ENCODE data around the gene RNF224. TPM values are rescaled to one million over a fixed set of nuclear protein-coding genes. Genes with fewer than 3 reads are reported as not detected.
"Not testable (repeated sequence)": the region's sequence is repeated elsewhere in the genome, so short reads cannot be mapped to it uniquely, and the experiment has no call there.

The RNF224 gene
- total RNA-seq, 1 experiment from 2014 or later, result 0.37 TPM

DNA sequence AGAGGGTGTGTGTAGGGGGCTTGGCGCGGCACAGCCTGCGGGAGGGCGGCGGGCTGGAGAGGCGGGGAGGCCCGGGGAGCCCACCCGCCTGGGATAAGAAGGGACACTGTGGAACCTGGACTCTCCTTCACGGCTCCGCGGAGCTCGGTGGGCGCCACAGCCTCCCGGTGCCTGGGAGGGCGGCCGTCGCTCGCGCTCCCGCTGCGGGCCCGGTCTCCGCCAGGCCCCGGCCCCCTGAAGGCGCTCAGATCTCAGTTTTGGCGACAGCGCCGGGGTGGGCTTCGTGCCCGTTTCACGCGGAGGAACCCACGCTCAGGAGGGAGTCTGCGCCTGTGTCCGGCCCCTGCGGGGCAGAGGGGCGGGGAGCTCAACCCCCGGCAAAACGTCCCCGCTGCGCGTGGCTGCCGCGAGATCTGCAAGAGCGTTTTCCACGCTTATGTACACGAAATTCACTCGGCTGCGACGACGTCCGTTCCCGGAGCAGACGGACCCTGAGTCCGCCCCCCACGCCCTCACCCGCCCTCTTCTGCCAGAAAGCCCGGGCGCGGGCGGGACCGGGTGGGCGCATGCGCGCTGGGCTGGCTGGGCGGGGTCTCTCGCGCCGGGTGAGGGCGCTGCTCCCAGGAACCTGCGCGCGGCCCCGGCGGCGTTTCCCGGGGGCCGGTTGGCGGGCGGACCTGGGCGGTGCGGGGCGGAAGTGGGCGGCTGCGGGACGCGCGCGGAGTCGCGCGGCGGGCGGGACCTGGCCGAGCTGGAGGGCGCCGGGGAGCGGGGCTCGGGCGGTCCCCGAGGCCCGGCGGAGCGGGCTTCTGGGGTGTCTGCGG lies 27.5 kb downstream of the RNF224 start, which contains the start of gene NELFB:
NELFB (plus strand) TSS at position 704 of the 824 bp plus-strand sequence.
- H3K9ac ChIP-seq (ENCODE audit: low read length), result peak within 1 kb of the TSS; percentile 95
- peaks cover 50% of the 10 kb centered on the region for H3K4me1 ChIP-seq (ENCODE audit: low read length)
- peak within 1 kb of the TSS; percentile 54 for H3K27ac ChIP-seq (ENCODE audit: low read length)
- no peaks in the 10 kb centered on the region for H3K27me3 ChIP-seq (ENCODE audit: low read length)
- H2AFZ ChIP-seq (ENCODE audit: low read length), result no peak within 1 kb of the TSS; the same call in 1 of the 2 replicates
- H3K79me2 ChIP-seq (ENCODE audit: low read length), result peaks cover 19% of the 10 kb centered on the region
- H3K9me3 ChIP-seq (ENCODE audit: low read length), result no peaks in the 10 kb centered on the region
- peak within 1 kb of the TSS; percentile 92 for H3K4me2 ChIP-seq (ENCODE audit: low read depth, low read length, poor library complexity, severe bottlenecking)
- H3K4me3 ChIP-seq (ENCODE audit: low read length), result peak within 1 kb of the TSS; percentile 99
- no peaks in the 10 kb centered on the region for H3K9me2 ChIP-seq (replicated peaks; ENCODE audit: insufficient read depth, low read length)
- DNase-seq, result peak; percentile 97
- H4K20me1 ChIP-seq (ENCODE audit: insufficient read depth, low read depth, low read length), result peaks cover 14% of the 10 kb centered on the region; the same call in 1 of the 2 replicates
- peaks cover 16% of the 10 kb centered on the region for H3K36me3 ChIP-seq (ENCODE audit: insufficient read depth, low read length)

DNA sequence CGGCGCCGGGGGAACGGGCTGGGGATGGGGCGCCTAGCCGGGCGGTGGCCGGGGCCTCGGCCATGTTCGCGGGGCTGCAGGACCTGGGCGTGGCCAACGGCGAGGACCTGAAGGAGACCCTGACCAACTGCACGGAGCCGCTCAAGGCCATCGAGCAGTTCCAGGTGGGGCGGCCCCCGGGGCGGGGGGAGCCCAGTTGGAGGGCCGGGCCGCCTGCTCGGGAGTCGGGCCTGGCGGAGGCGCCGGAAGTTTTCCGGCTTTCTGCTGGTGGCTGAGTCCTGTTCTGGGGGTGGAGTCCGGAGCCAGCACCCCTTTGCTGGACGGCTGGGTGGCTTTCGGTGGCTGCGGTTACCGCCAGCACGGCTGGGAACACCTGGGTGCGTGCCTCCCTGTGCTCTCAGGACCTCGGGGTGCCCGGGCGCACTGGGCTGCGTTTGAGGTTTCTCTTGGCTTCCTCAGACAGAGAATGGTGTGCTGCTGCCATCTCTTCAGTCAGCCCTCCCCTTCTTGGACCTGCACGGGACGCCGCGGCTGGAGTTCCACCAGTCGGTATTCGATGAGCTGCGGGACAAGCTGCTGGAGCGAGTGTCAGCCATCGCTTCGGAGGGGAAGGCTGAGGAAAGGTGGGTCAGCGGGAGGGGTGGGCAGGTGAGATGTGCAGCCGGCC lies 28.3 kb downstream of the RNF224 start:
- Histone ChIP-seq H3K4me3 (ENCODE audit: low read length) (peak overlapping the region; percentile 99), H3K27ac (ENCODE audit: low read length) (peak overlapping the region; percentile 54), H3K9me3 (ENCODE audit: low read length) (no peaks in the 10 kb centered on the region), H3K79me2 (ENCODE audit: low read length) (peaks cover 19% of the 10 kb centered on the region), H3K36me3 (ENCODE audit: insufficient read depth, low read length) (peaks cover 16% of the 10 kb centered on the region), H3K4me2 (ENCODE audit: low read depth, low read length, poor library complexity, severe bottlenecking) (peak overlapping the region; percentile 75), H2AFZ (ENCODE audit: low read length) (no peak overlapping the region), H3K27me3 (ENCODE audit: low read length) (no peaks in the 10 kb centered on the region), H4K20me1 (ENCODE audit: insufficient read depth, low read depth, low read length) (peaks cover 14% of the 10 kb centered on the region; the same call in 1 of the 2 replicates), H3K4me1 (ENCODE audit: low read length) (peaks cover 50% of the 10 kb centered on the region), H3K9me2 (replicated peaks; ENCODE audit: insufficient read depth, low read length) (no peaks in the 10 kb centered on the region), H3K9ac (ENCODE audit: low read length) (peak overlapping the region; percentile 95)
- DNase-seq, result peak; percentile 69

DNA sequence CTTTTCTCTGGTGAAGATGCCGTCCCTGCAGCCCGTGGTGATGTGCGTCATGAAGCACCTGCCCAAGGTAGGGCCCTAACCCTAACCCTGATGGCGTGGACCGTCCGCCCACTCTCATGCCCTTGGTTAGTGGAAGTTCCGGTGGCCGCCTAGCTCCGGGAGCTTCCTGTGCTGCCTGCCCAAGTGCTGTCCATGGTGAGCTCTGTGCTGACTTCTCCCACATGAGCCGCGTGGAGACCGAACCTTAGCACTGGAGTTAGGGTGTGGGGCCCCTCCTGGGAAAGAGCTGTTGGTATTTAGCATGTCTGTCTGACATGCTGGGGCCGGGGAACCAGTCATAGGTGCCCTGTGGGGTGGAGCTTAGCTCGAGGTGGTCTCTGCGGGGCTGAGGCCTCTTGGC lies 29.1 kb downstream of the RNF224 start:
- Histone ChIP-seq H3K4me3 (ENCODE audit: low read length) (peak overlapping the region; percentile 99), H3K9me3 (ENCODE audit: low read length) (no peaks in the 10 kb centered on the region), H3K9me2 (replicated peaks; ENCODE audit: insufficient read depth, low read length) (no peaks in the 10 kb centered on the region), H3K4me1 (ENCODE audit: low read length) (peaks cover 50% of the 10 kb centered on the region), H4K20me1 (ENCODE audit: insufficient read depth, low read depth, low read length) (peaks cover 14% of the 10 kb centered on the region; the same call in 1 of the 2 replicates), H3K27me3 (ENCODE audit: low read length) (no peaks in the 10 kb centered on the region), H3K79me2 (ENCODE audit: low read length) (peaks cover 19% of the 10 kb centered on the region), H3K9ac (ENCODE audit: low read length) (peak overlapping the region; percentile 95), H2AFZ (ENCODE audit: low read length) (no peak overlapping the region), H3K27ac (ENCODE audit: low read length) (no peak overlapping the region), H3K36me3 (ENCODE audit: insufficient read depth, low read length) (peaks cover 16% of the 10 kb centered on the region), H3K4me2 (ENCODE audit: low read depth, low read length, poor library complexity, severe bottlenecking) (peak overlapping the region; percentile 75)
- no peak for DNase-seq

DNA sequence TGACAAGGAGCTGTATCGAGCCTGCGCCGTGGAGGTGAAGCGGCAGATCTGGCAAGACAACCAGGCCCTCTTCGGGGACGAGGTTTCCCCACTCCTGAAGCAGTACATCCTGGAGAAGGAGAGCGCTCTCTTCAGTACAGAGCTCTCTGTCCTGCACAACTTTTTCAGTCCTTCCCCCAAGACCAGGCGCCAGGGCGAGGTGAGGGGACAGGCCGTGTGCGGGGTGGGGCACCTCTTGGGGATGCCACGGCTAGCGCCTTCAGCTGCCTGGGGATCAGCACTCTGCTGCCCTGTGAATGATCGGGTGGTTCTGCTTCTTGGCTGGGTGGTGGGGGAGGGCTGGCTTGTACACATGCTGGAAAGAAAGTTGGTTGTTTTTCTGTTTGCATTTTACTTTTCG lies 29.6 kb downstream of the RNF224 start:
- peak overlapping the region; percentile 99 for H3K4me3 ChIP-seq (ENCODE audit: low read length)
- no peak overlapping the region for H2AFZ ChIP-seq (ENCODE audit: low read length)
- no peak overlapping the region for H3K27ac ChIP-seq (ENCODE audit: low read length)
- no peaks in the 10 kb centered on the region for H3K9me3 ChIP-seq (ENCODE audit: low read length)
- no peak for DNase-seq
- H3K9ac ChIP-seq (ENCODE audit: low read length), result peak overlapping the region; percentile 95; the same call in 1 of the 2 replicates
- no peaks in the 10 kb centered on the region for H3K9me2 ChIP-seq (replicated peaks; ENCODE audit: insufficient read depth, low read length)
- H3K27me3 ChIP-seq (ENCODE audit: low read length), result no peaks in the 10 kb centered on the region
- H3K79me2 ChIP-seq (ENCODE audit: low read length), result peaks cover 19% of the 10 kb centered on the region
- peak overlapping the region; percentile 75 for H3K4me2 ChIP-seq (ENCODE audit: low read depth, low read length, poor library complexity, severe bottlenecking)
- peaks cover 14% of the 10 kb centered on the region; the same call in 1 of the 2 replicates for H4K20me1 ChIP-seq (ENCODE audit: insufficient read depth, low read depth, low read length)
- H3K4me1 ChIP-seq (ENCODE audit: low read length), result peaks cover 50% of the 10 kb centered on the region
- H3K36me3 ChIP-seq (ENCODE audit: insufficient read depth, low read length), result peaks cover 16% of the 10 kb centered on the region

- not testable (repeated sequence) for DNase-seq; H4K20me1 ChIP-seq (ENCODE audit: insufficient read depth, low read depth, low read length); H3K27ac ChIP-seq (ENCODE audit: low read length); H2AFZ ChIP-seq (ENCODE audit: low read length); H3K9me3 ChIP-seq (ENCODE audit: low read length); H3K27me3 ChIP-seq (ENCODE audit: low read length); H3K9me2 ChIP-seq (replicated peaks; ENCODE audit: insufficient read depth, low read length); H3K4me3 ChIP-seq (ENCODE audit: low read length); H3K9ac ChIP-seq (ENCODE audit: low read length); H3K79me2 ChIP-seq (ENCODE audit: low read length); H3K4me2 ChIP-seq (ENCODE audit: low read depth, low read length, poor library complexity, severe bottlenecking)
- Histone ChIP-seq H3K36me3 (ENCODE audit: insufficient read depth, low read length) (peaks cover 10% of the 10 kb centered on the region), H3K4me1 (ENCODE audit: low read length) (peaks cover 15% of the 10 kb centered on the region)
These were observed 35.0 kb downstream of the RNF224 start for GRCh38 chr9:137262173-137262908.

DNA sequence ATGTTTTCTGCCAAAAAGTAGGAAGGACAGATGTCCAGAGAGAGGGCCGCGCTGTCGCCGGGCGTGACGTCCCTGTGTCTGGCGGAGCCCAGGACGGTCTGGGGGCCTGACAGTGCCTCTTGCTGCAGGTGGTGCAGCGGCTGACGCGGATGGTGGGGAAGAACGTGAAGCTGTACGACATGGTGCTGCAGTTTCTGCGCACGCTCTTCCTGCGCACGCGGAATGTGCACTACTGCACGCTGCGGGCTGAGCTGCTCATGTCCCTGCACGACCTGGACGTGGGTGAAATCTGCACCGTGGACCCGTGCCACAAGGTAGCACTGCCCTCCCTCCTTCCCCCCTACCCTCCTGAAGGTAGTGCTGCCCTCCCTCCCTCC lies 35.6 kb downstream of the RNF224 start:
- no peak overlapping the region for H3K4me3 ChIP-seq (ENCODE audit: low read length)
- no peaks in the 10 kb centered on the region for H3K9me2 ChIP-seq (replicated peaks; ENCODE audit: insufficient read depth, low read length)
- no peaks in the 10 kb centered on the region for H3K79me2 ChIP-seq (ENCODE audit: low read length)
- H3K9ac ChIP-seq (ENCODE audit: low read length), result no peak overlapping the region
- DNase-seq, result no peak
- H3K27me3 ChIP-seq (ENCODE audit: low read length), result no peaks in the 10 kb centered on the region
- peaks cover 18% of the 10 kb centered on the region for H3K4me1 ChIP-seq (ENCODE audit: low read length)
- no peaks in the 10 kb centered on the region for H4K20me1 ChIP-seq (ENCODE audit: insufficient read depth, low read depth, low read length)
- no peak overlapping the region for H2AFZ ChIP-seq (ENCODE audit: low read length)
- H3K9me3 ChIP-seq (ENCODE audit: low read length), result no peaks in the 10 kb centered on the region
- peaks cover 10% of the 10 kb centered on the region for H3K36me3 ChIP-seq (ENCODE audit: insufficient read depth, low read length)
- no peak overlapping the region for H3K27ac ChIP-seq (ENCODE audit: low read length)
- no peak overlapping the region for H3K4me2 ChIP-seq (ENCODE audit: low read depth, low read length, poor library complexity, severe bottlenecking)

- Histone ChIP-seq H3K79me2 (ENCODE audit: low read length) (no peaks in the 10 kb centered on the region), H3K4me2 (ENCODE audit: low read depth, low read length, poor library complexity, severe bottlenecking) (no peak overlapping the region), H3K4me3 (ENCODE audit: low read length) (no peak overlapping the region), H3K27me3 (ENCODE audit: low read length) (no peaks in the 10 kb centered on the region), H2AFZ (ENCODE audit: low read length) (no peak overlapping the region), H3K9ac (ENCODE audit: low read length) (no peak overlapping the region), H3K4me1 (ENCODE audit: low read length) (peaks cover 20% of the 10 kb centered on the region), H3K9me3 (ENCODE audit: low read length) (no peaks in the 10 kb centered on the region), H3K27ac (ENCODE audit: low read length) (no peak overlapping the region), H3K36me3 (ENCODE audit: insufficient read depth, low read length) (peaks cover 10% of the 10 kb centered on the region), H4K20me1 (ENCODE audit: insufficient read depth, low read depth, low read length) (no peaks in the 10 kb centered on the region), H3K9me2 (replicated peaks; ENCODE audit: insufficient read depth, low read length) (no peaks in the 10 kb centered on the region)
- no peak for DNase-seq
These were observed 36.2 kb downstream of the RNF224 start for GRCh38 chr9:137263506-137263905.

DNA sequence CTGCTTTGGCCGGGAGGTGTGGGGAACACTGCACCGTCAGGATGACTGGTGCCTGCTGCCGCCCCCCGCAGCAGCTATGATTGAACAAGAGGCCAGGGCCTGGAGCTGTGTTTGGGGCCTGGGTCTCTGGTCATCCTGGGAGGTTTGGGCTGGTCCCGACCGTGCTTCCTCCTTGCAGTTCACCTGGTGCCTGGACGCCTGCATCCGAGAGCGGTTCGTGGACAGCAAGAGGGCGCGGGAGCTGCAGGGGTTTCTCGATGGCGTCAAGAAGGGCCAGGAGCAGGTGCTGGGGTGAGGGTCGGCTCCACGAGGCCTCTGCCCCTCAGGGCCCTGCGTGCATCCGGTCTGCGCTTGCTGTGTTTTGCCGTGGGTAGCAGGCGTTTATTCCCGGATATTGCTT lies 36.8 kb downstream of the RNF224 start:
- no peaks in the 10 kb centered on the region for H4K20me1 ChIP-seq (ENCODE audit: insufficient read depth, low read depth, low read length)
- H3K9ac ChIP-seq (ENCODE audit: low read length), result no peak overlapping the region
- H3K4me2 ChIP-seq (ENCODE audit: low read depth, low read length, poor library complexity, severe bottlenecking), result no peak overlapping the region
- no peaks in the 10 kb centered on the region for H3K79me2 ChIP-seq (ENCODE audit: low read length)
- no peak overlapping the region for H3K4me3 ChIP-seq (ENCODE audit: low read length)
- no peaks in the 10 kb centered on the region for H3K9me2 ChIP-seq (replicated peaks; ENCODE audit: insufficient read depth, low read length)
- no peak overlapping the region for H3K27ac ChIP-seq (ENCODE audit: low read length)
- no peak overlapping the region for H2AFZ ChIP-seq (ENCODE audit: low read length)
- no peaks in the 10 kb centered on the region for H3K27me3 ChIP-seq (ENCODE audit: low read length)
- no peaks in the 10 kb centered on the region for H3K9me3 ChIP-seq (ENCODE audit: low read length)
- peaks cover 26% of the 10 kb centered on the region for H3K4me1 ChIP-seq (ENCODE audit: low read length)
- peaks cover 5% of the 10 kb centered on the region for H3K36me3 ChIP-seq (ENCODE audit: insufficient read depth, low read length)
- no peak for DNase-seq

All from Karpas-422 (cell line).